Pancreas (tissue), 10 donors: ENCODE measurements around the gene BCL2L13. TPM values are rescaled to one million over a fixed set of nuclear protein-coding genes. Genes with fewer than 3 reads are reported as not detected.

ENCODE experiments used
- ATAC-seq, 4 donors: fragments of 200-7000 bp; cut with Tn5 transposase; one replicate each; pipeline versions ENCODE4 v1.8.0 to v1.9.1; 2020; ENCODE audit warnings: mild to moderate bottlenecking in 4 of 4, moderate library complexity in 4 of 4
- DNase-seq, 6 donors: peaks; one replicate each; pipeline ENCODE4 v3.0.0-alpha.2; 2020
- FAIRE-seq: peaks from 2 replicates; lab custom pipeline; 2012; peaks lifted over from hg19 to GRCh38; lab: Jason Lieb, UNC
- H3K27ac ChIP-seq, 4 donors: fragments of 200-600 bp; sonication (generic); 1 replicate in 3 of 4; 2 replicates in 1 of 4; pipeline versions ENCODE4 v1.5.0 to v1.8.0; 2020
- H3K27me3 ChIP-seq, 4 donors: fragments of 200-600 bp; one replicate each; pipeline ENCODE4 v1.8.0; 2021
- H3K36me3 ChIP-seq, 3 donors: fragments of 200-600 bp; sonication (generic) in 1 of 3; one replicate each; pipeline versions ENCODE4 v1.5.0 to v1.8.0; 2020 to 2021
- H3K4me1 ChIP-seq, 3 donors: fragments of 200-600 bp; one replicate each; pipeline ENCODE4 v1.8.0; 2021
- H3K4me3 ChIP-seq, 4 donors: fragments of 200-600 bp; sonication (generic) in 2 of 4; one replicate each; pipeline versions ENCODE4 v1.5.0 to v1.8.0; 2020 to 2021
- H3K9me3 ChIP-seq, 4 donors: fragments of 200-600 bp; one replicate each; pipeline ENCODE4 v1.8.0; 2021
- WGBS, 2 donors: extraction: QIAGEN DNeasy Blood & Tissue Kit; methylation state at CpG; one replicate each; pipeline ENCODE4 v1.1.7; 2013; 5-methylcytosine and 5-hydroxymethylcytosine counted together
- intact Hi-C, 3 donors: fragments of 100-400 bp; cut with DNase I; formaldehyde crosslinking; loops; one replicate each; pipeline versions ENCODE4 v1.11.1 to v1.14.2; 2022
- polyA plus RNA-seq, 2 donors: library from polyadenylated mRNA; stranded (reverse); fragments of 200-250 nt; gene quantifications; one replicate each; pipeline ENCODE4 v1.2.3, GENCODE V29; 2013
- total RNA-seq, 6 donors: library from RNA; stranded (reverse); fragmentation: NEBNext Ultra II Directional in 4 of 6; extraction: Animal tissue kit (Norgen Biotek cat#: 25700) in 4 of 6; gene quantifications; one replicate each; pipeline versions ENCODE4 v1.2.1 to v1.2.4, GENCODE V29; 2021 to 2023
- TF ChIP-seq, protein P1 (sequence below), 4 donors: fragments of 200-600 bp; sonication (generic) in 3 of 4; IDR thresholded peaks; one replicate each; pipeline versions ENCODE4 v1.5.0 to v1.8.0; 2021; ENCODE audit warnings: antibody characterized with exemption in 4 of 4
- donor health status: healthy with polysubstance abuse.
- donor health status: DM: no; HTN: no; CAD: no; lungs with moderate emphysema.
- donor health status: DM: no; HTN: no; CAD: no.
- donor health status: control.
- donor health status: control.
- donor health status: Bipolar disorder and iron deficiency.
- donor health status: DM: yes; HTN: yes; CAD: no.
- donor health status: DM: no; HTN: no; CAD: no.
- donor health status: DM: no; HTN: no; CAD: no.
- donor health status: DM: yes; HTN: yes; CAD: no.

Gene BCL2L13
- total and polyA plus RNA-seq, 8 donors, result 11.7 to 30.9 (median 25.3) TPM

DNA sequence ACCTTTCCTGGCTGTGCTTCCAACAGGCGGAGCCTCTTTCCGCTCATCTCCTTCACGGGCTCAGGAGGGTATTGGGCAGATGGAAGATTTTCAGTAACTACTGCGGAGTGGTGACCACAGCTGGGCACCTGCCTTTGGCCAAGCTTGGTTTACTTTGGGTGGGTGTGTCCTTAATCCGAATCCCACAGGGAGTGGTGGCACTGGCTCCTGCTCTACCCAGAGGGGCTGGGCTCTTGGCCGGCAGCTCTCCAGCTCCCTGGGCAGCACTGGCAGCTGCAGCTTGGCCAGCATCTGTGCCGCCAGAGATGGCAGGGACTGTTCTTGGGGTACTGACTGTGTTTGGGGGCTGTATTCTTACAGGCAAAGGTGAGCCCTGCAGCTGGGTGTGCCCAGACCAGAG is 105.9 kb downstream of the BCL2L13 start:
- no peak for DNase-seq
- FAIRE-seq, result no peak
- Histone ChIP-seq H3K9me3 (no peaks in the 10 kb centered on the region), H3K4me1 (no peaks in the 10 kb centered on the region), H3K4me3 (no peak overlapping the region), H3K27ac (no peak overlapping the region), H3K27me3 (no peaks in the 10 kb centered on the region), H3K36me3 (no peaks in the 10 kb centered on the region)
- WGBS, 2 donors, result 73 to 77% methylated on average over 7 of the region's 7 CpGs
- TF ChIP-seq, protein P1, sequence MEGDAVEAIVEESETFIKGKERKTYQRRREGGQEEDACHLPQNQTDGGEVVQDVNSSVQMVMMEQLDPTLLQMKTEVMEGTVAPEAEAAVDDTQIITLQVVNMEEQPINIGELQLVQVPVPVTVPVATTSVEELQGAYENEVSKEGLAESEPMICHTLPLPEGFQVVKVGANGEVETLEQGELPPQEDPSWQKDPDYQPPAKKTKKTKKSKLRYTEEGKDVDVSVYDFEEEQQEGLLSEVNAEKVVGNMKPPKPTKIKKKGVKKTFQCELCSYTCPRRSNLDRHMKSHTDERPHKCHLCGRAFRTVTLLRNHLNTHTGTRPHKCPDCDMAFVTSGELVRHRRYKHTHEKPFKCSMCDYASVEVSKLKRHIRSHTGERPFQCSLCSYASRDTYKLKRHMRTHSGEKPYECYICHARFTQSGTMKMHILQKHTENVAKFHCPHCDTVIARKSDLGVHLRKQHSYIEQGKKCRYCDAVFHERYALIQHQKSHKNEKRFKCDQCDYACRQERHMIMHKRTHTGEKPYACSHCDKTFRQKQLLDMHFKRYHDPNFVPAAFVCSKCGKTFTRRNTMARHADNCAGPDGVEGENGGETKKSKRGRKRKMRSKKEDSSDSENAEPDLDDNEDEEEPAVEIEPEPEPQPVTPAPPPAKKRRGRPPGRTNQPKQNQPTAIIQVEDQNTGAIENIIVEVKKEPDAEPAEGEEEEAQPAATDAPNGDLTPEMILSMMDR (IDR thresholded peaks at IDR 0.05), result no peak
- no peak for ATAC-seq
- intact Hi-C loops, result no loop called here

DNA sequence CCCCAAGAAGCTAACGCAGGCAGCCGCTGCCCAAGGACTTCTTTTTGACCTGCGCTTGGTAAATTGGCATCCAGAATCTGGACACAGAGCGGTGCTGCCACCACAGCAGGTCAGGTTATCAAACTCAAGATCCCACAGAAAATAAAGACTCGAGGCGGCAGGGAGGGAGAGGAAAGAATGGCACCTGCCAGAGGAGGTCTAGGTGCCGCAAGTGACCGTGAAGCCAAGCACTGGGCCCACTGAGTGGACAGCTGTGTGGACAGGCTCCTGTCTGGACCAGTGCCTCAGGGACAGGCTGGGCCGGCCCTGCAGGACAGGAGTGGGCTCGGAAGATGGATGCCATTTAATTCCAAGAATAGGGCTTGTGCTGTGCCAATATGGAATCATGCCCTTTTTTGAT is 108.4 kb downstream of the BCL2L13 start:
- no peak for ATAC-seq
- Histone ChIP-seq H3K4me1 (no peaks in the 10 kb centered on the region), H3K36me3 (no peaks in the 10 kb centered on the region), H3K4me3 (no peak overlapping the region), H3K27ac (no peak overlapping the region), H3K27me3 (no peaks in the 10 kb centered on the region), H3K9me3 (no peaks in the 10 kb centered on the region)
- no peak for DNase-seq
- intact Hi-C loops, result no loop called here
- FAIRE-seq, result no peak
- WGBS, 2 donors, result 92 to 97% methylated on average over 10 of the region's 10 CpGs
- TF ChIP-seq, protein P1 (IDR thresholded peaks at IDR 0.05), result no peak

DNA sequence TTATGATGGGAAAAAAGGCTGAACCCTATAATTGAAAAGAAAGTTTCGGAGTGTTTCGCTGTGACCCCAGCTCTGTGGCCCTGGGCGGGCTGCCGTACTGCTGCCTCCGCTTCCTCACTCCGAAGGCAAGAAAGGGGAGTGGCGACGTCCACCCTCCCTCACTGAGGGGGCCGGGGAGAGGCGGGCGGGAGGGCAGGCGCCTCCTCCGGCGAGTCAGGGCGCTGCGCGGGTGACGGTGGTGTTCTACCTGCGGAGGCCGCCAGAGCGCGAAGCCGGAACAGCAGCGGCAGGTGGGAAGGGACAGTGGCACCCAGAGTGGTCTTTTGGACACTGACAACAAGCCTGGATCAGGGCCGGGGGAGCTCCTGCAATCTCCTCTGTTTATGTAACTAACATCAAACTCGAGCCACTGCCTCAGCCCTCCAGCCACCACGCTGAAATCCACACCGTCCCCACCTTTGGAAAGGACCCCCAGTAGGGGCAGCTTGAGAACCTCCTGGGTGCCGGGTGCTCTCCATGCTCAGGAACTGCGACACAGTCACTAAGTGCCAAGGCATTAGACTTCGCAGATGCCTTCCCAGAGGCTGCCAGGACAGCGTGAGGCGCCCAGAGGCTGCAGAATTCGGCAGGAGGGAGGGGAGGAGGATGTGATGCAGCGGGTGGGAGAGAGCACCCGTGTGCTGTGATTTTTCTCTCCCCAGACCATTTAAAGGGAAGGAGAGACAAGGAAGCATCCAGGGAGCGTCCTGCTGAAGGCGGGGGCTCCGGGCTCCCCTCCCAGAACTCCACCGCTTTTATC is 110.2 kb downstream of the BCL2L13 start:
- no peaks in the 10 kb centered on the region for H3K9me3 ChIP-seq
- H3K27me3 ChIP-seq, result no peaks in the 10 kb centered on the region
- H3K4me1 ChIP-seq, result no peaks in the 10 kb centered on the region
- DNase-seq, result no peak
- TF ChIP-seq, protein P1 (IDR thresholded peaks at IDR 0.05), result no peak
- no peaks in the 10 kb centered on the region for H3K36me3 ChIP-seq
- intact Hi-C loops, result no loop called here
- H3K4me3 ChIP-seq, result no peak overlapping the region
- no peak overlapping the region for H3K27ac ChIP-seq
- no peak for FAIRE-seq
- ATAC-seq, result peak; percentile 32 to 66 (median 35)
- WGBS, 2 donors, result 83 to 86% methylated on average over 34 to 40 of the region's 40 CpGs

DNA sequence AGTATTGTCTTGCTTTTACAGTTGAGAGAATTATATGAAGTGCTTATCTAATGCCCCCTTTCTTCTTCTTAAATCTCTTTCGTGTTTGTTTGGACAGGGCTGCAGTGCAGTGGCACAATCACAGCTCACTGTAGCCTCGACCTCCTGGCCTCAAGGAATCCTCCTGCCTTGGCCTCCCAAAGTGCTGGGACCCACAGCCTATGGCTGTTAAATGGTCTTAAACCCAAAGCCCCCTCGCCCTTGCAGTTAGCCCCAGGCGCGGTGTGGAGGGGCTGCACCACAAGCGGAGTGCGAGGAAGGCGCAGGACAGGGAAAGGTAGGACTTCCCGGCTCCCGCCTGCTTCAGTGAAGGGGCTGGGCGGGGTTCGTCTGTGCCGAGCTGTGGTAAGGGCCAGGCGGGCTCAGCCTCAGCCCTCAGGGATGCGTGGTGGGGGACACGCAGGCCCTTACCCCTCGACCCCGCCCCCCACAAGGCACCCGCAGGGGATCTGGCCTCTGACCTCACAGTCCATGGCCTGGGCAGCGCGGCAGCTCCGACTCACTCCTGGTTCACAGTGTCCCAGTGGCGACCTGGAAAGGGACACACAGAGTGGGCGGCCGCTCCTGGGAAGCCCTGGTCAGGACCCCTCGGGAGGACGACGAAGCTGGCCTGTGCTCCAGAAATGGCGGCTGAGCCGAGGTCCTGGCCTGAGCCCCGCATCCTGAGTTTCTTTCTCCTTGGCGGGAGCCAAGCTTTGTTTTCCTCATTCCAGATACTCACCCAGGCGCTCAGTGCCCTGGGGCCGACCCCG is 111.2 kb downstream of the BCL2L13 start:
- Histone ChIP-seq H3K36me3 (no peaks in the 10 kb centered on the region), H3K4me3 (no peak overlapping the region), H3K4me1 (no peaks in the 10 kb centered on the region), H3K27me3 (no peaks in the 10 kb centered on the region), H3K9me3 (no peaks in the 10 kb centered on the region), H3K27ac (no peak overlapping the region)
- FAIRE-seq (no peak), ATAC-seq (no peak), DNase-seq (no peak)
- WGBS, 2 donors, result 88 to 90% methylated on average over 35 of the region's 35 CpGs
- TF ChIP-seq, protein P1 (IDR thresholded peaks at IDR 0.05), result no peak
- intact Hi-C loops, result no loop called here
